Stimulated activated CD4-positive, alpha-beta T cell treated with anti-CD3 and anti-CD28 coated beads, Interleukin-12 subunit alpha, Interleukin-12 subunit beta, amount 100 ng/mL, for 4 hours (primary cell): ENCODE results near the gene LPGAT1.
"Not testable (repeated sequence)": the region's sequence is repeated elsewhere in the genome, so short reads cannot be mapped to it uniquely, and the experiment has no call there.

Experiments used
- DNase-seq: peaks from one replicate; pipeline ENCODE4 v3.0.0-alpha.2; 2020

LPGAT1 gene, protein sequence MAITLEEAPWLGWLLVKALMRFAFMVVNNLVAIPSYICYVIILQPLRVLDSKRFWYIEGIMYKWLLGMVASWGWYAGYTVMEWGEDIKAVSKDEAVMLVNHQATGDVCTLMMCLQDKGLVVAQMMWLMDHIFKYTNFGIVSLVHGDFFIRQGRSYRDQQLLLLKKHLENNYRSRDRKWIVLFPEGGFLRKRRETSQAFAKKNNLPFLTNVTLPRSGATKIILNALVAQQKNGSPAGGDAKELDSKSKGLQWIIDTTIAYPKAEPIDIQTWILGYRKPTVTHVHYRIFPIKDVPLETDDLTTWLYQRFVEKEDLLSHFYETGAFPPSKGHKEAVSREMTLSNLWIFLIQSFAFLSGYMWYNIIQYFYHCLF

DNA sequence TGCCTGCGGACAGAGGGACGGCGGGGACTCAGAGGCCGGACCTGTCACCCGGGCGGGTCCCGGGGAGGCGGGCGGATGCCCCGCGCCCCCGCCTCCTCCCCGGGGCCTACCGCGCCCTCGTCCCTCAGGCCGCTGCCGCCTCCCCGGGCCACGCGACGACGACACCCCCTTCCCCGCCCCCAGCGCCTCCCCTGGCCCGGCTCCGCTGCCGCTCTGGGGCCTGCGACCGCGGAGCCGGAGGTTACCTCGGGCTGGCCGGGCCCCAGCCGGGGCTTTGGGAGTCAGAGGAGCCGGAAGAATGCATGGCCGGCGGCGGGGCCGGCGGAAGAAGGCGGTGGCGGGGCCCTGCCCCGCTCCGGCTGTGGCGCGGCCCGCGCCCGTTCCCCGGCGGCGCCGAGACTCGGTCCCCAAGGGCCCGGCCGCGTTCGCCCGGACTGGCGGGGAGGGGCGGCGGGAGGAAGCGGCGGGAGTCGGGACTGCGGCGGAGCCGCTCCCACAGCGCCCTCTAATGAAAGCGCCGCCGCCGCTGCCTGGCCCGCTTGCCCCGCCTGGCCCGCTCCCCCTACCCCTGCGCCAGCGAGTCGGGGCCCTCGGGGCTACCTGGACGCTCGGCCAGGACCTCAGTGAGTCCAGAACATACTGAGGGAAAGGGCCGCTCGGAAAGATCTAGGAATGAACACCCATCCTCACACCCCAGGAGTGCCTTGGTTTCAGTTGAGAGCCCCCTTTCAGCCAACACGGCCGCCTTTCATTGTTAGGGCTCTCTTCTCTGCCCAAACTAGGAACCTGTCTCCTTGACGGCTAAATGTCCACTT lies at the start of gene LPGAT1:
TSS of gene LPGAT1 (minus strand) at position 436 of the 815 bp plus-strand sequence. CDS start 1,467 bp downstream, outside the sequence.
- DNase-seq = peak; percentile 71

DNA sequence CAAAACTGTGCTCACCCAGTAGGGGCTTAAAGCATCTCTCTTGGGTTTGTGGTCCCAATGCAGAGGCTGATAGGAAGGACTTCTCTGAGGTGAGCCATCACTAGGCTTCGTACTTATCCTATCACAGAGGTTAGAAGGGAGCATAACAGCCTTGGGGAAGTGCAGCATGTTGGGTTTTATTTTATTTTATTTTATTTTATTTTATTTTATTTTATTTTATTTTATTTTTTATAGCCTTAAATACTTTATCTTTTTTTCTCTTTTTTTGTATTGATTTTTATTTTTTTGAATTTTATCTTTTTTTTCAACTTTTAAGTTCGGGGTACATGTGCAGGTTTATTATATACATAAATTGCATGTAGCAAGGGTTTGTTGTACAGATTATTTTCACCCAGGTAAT lies 48.9 kb upstream of the LPGAT1 start:
- DNase-seq = no peak

- no peak for DNase-seq
These were observed 46.5 kb upstream of the LPGAT1 start for GRCh38 chr1:211876851-211877590.

DNA sequence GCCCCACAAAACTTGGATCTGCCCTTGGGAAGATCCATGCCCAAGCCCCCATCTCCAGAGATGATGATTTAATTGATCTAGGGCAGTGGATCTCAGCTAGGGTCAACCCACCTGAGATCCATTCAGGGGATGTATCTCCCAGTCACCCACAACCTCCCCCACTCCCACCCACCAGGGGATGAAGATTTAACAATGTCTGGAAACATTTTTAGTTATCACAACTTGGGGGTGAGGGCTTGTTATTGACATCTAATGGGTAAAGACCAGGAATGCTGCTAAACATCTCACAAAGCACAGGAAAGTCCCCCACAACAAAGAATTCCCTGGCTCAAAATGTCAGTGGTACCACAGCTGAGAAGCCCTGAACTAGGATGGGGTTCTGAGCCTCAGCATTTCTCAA lies 45.0 kb upstream of the LPGAT1 start:
- no peak for DNase-seq

DNA sequence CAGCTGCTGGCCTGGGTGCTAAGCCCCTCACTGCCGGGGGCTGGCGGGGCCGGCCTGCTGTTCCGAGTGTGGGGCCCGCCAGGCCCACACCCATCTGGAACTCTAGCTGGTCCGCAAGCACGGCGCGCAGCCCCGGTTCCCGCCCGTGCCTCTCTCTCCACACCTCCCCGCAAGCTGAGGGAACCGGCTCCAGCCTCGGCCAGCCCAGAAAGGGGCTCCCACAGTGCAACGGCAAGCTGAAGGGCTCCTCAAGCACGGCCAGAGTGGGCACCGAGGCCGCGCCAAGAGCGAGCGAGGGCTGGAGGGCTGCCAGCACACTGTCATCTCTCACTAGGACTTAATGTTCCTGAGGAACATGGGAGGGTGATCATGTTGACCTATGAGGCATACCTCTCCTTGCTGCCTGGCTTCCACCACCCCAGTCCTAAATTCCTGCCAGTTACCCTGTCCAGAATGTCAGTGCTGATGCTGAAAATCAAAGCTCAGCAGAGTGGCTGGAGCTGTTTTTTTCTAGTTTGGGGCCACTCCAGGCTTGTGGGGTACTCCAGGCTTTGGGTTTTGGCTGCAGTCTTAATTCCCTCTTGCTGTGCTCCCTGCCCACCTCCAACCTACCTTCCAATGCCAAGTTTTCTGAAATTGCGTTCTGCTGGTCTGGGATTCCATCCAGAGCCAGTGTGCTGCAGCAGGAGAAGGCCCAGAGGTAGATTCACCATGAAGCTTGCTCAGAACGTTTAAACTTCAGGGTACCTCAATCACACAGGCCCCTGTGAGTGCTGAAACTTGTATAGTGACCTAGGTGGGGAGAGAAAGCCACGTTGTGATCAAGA lies 44.2 kb upstream of the LPGAT1 start:
- DNase-seq = no peak

DNA sequence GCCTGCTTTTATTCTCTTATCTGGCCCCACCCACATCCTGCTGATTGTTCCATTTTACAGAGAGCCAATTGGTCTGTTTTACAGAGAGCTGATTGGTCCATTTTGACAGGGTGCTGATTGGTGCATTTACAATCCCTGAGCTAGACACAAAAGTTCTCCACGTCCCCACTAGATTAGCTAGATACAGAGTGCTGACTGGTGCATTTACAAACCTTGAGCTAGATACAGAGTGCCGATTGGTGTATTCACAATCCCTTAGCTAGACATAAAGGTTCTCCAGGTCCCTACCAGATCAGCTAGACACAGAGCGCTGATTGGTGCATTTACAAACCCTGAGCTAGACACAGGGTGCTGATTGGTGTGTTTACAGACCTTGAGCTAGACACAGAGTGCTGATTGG lies 43.2 kb upstream of the LPGAT1 start:
- DNase-seq = not testable (repeated sequence)

- no peak for DNase-seq
These were observed 39.6 kb upstream of the LPGAT1 start for GRCh38 chr1:211870156-211870555.

DNA sequence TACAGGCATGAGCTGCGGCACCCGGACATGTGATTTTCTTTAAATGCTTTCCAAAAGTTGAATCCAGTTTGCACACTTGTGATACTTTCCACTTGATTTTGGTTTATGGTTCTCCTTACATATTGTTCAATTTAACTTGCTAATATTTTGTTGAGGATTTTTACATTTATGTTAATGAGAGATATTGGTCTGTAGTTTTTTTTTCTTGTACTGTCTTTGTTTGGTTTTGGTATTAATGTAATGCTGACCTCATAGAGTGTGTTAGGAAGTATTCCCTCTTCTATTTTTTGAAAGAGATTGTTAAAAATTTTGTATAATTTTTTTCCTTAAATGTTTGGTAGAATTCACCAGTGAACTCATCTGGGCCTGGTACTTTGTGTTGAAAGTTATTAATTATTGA lies 34.6 kb upstream of the LPGAT1 start:
- DNase-seq = no peak

DNA sequence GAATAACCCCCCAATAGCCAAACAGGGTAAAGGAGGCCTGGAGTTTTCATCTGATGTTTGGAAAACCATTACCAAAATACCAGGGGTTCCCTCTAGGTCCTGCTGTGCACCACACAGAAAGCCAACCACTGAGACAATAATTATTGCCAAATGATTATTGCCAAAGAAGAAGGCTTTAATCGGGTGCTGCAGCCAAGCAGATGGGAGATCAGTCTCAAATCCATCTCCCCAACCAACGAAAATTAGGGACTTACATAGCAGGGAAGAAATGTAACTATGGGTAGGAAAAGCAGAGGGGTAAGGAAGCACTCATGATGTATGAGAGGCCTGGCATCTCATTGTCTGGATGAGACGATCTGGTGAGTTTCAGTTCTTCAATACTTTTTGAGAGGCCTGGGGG lies 28.8 kb upstream of the LPGAT1 start:
- no peak for DNase-seq

- no peak for DNase-seq
These were observed 20.6 kb upstream of the LPGAT1 start for GRCh38 chr1:211851174-211851573.

DNA sequence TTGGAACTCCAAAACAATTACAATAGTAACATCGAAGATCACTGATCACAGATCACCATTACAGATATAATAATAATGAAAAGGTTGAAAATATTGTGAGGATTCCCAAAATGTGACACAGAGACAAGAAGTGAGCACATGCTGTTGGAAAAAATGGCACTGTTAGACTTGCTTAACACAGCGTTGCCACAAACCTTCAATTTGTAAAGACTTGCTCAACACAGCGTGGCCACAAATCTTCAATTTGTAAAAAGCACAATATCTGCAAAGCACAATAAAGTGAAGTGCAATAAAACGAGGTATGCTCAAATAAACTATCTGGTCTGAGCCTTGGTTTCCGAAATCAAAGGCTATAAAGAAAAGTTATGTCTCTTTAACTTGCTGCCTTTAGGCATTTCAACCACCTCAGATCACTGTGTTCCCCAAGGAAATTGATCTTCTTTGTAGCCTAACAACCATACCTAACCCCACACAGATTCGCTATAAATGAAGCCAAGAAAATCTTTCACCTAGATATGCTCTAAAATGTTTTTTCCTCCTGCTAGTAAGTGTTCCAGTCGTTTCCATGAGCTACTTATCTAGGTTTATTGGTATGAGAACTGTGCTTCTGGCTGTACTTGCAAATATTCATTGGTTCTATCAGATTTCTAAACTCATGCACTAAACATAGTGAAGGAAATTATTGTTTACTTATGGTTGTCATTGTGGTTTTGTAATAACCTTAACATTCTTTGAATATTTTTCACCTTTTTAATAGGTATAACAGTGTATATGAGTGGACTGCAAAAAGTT lies 13.1 kb upstream of the LPGAT1 start:
- no peak for DNase-seq

GRCh38 chr1:211843018-211843417 lies 12.5 kb upstream of the LPGAT1 start:
- no peak for DNase-seq

- no peak for DNase-seq
These were observed 12.0 kb upstream of the LPGAT1 start for GRCh38 chr1:211842518-211842917.

- DNase-seq = no peak
These were observed 8.5 kb upstream of the LPGAT1 start for GRCh38 chr1:211839106-211839505.

DNA sequence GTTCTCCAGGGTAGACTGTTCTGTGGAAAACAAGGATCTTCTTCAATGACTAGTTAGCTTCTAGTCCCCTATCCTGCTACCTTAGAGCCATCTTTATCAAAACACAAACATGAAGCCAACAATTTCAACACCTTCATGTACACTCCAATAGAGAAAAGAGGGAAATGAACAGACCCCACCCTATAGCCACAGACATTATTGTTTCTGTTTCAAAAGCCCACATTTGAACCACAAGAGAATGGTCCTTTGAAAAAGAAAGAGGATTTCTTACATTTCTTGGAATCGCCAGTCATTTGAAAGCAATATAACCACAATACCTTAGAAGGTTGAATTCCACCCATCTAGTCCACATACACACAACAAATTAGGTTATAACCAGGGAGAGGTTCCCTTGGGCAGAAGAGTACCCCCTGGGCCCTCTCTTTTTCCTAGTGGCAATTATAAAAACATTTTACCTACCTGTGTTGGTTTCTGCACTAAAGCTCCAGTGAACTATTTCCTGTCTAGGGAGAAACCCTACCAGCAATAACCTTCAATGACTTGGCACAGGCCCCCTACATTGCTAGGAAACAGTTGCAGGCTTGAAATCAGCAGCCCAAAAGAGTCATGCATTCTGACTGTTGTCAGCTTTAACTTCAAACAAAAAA lies 2.7 kb upstream of the LPGAT1 start:
- no peak for DNase-seq

- no peak for DNase-seq
These were observed 2.1 kb upstream of the LPGAT1 start for GRCh38 chr1:211832661-211833060.

DNA sequence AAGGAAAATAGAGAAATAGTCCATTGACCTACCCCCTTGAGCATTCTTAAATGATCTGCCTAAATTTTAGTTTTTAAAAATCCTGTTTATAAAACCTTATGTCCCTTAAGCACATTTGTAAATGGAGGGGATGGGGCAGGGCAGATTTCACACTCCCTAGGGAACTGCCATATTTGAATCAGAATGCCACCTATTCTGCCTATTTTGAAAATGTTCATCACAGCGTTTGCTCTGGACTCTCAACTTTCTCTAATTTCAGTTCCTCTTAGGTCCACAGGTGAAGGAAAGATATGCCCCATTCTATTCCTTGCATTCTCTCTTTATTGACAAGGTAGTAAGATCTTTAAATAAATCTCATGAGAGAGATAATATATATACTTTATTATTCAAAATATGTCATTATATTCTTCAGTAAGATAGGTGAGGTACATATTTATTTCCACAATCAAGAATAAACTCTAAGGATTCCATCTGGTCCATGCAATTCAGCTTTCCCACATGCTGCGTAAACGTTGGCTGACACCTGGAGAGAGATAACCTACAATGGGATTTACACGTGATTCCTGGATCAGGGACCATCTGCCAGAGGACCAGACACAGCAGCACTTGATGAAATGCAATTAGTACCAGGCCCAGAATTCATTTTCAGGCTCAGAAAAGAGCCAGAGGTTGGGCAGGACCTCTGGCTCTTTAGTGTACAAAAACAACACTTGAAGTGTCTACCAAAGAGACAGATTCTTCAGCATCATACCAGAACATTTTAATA lies 1.2 kb upstream of the LPGAT1 start:
- no peak for DNase-seq

DNA sequence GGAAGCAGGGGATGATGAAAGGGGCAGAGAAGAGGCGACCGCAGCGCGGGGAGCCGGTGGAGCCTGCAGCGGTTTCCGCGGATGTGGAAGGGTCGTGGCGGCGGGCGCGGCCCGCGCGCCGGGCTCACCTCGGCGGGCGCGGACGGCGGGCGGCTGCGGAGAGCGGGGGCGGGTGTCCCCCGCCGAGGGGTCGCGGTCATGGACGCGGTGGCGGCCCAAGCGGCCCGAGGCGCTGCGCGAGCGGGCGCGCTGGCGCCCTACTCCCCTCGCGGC lies 572 bp downstream of the LPGAT1 start:
- DNase-seq = peak; percentile 22

DNA sequence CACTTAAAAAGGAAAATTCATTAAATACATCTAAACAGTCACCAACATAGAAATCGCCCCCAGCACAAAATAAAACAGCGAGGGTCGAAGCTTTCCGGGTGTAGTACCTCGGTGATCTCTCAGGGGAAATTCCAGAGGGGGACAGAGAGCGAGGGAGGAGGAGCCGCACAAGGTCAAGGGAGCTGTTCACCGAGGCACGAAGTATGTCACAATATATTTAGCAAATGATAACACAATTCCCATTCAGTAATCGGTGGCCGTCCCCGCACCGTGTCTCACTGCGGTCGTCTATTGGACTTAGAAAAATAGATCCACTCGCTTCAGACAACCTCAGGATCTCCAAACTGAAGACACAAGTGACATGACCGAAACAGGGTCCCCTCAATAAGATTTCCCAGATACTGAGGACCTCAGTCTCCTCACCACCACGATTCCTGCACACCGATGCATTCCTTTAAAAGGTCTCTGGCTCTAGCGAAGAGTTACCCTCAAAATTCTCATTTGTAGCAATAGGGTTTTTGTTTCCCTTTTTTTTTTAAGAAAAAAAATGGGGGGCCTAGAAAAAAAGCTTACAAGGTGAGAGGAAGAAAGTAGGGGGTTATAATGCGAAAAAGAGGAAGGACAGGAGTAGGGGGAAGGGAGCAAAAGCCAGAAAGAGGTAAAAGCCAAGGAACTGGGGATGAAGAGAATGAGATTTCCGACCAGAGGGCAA lies 1.1 kb downstream of the LPGAT1 start:
- no peak for DNase-seq
